Stimulated activated naive B cell treated with anti-CD40 and anti-IgM and Interleukin-4, amounts not matched to agents 10 μg/mL and 1 μg/mL and 100 μg/mL, for 72 hours (primary cell): Measurements from ENCODE around the gene FAAP100.
A peak's percentile ranks its signal among the peaks of the same experiment; 100 is the strongest.
"Not testable (repeated sequence)": the region's sequence is repeated elsewhere in the genome, so short reads cannot be mapped to it uniquely, and the experiment has no call there.

Experiments
- ATAC-seq, 2 donors: fragments of 150-1000 bp; cut with Tn5 transposase; replicated peaks; 2 replicates each; pipeline ENCODE4 v1.10.0; 2021; ENCODE audit warnings: moderate library complexity in 1 of 2
- DNase-seq: peaks from one replicate; pipeline ENCODE4 v3.0.0; 2021
- H3K27ac Mint-ChIP-seq: one replicate; pipeline ENCODE4 v1.8.0; 2022; ENCODE audit warnings: mild to moderate bottlenecking, mixed read lengths
- H3K27me3 Mint-ChIP-seq, 2 donors: one replicate each; pipeline ENCODE4 v1.8.0; 2022; ENCODE audit warnings: mixed read lengths in 2 of 2
- H3K36me3 Mint-ChIP-seq, 2 donors: one replicate each; pipeline ENCODE4 v1.8.0; 2022; ENCODE audit warnings: mixed read lengths in 2 of 2, mild to moderate bottlenecking in 1 of 2
- H3K4me1 Mint-ChIP-seq, 2 donors: one replicate each; pipeline ENCODE4 v1.8.0; 2022; ENCODE audit warnings: mixed read lengths in 2 of 2, mild to moderate bottlenecking in 1 of 2
- H3K4me3 Mint-ChIP-seq, 2 donors: one replicate each; pipeline ENCODE4 v1.8.0; 2022; ENCODE audit warnings: mild to moderate bottlenecking in 2 of 2, mixed read lengths in 2 of 2, moderate library complexity in 1 of 2
- H3K9me3 Mint-ChIP-seq, 2 donors: one replicate each; pipeline ENCODE4 v1.8.0; 2022; ENCODE audit warnings: mixed read lengths in 2 of 2, mild to moderate bottlenecking in 1 of 2

The FAAP100 gene

GRCh38 chr17:81534157-81535006 lies 17.8 kb downstream of the FAAP100 start:
- no peak overlapping the region for H3K4me3 Mint-ChIP-seq
- ATAC-seq = no peak
- H3K9me3 Mint-ChIP-seq = no peaks in the 10 kb centered on the region
- DNase-seq = no peak
- peaks cover 10 to 21% of the 10 kb centered on the region in 2 donors for H3K4me1 Mint-ChIP-seq
- peak overlapping the region; percentile 68 for H3K27ac Mint-ChIP-seq
- peaks cover 20% of the 10 kb centered on the region in 2 donors for H3K27me3 Mint-ChIP-seq
- peaks cover 19 to 24% of the 10 kb centered on the region in 2 donors for H3K36me3 Mint-ChIP-seq

- H3K9me3 Mint-ChIP-seq = no peaks in the 10 kb centered on the region
- ATAC-seq (no peak), DNase-seq (no peak)
- H3K27me3 Mint-ChIP-seq = peaks cover 20% of the 10 kb centered on the region in 2 donors
- peaks cover 9 to 21% of the 10 kb centered on the region in 2 donors for H3K4me1 Mint-ChIP-seq
- peaks cover 13 to 16% of the 10 kb centered on the region in 2 donors for H3K36me3 Mint-ChIP-seq
- no peak overlapping the region for H3K27ac Mint-ChIP-seq
- H3K4me3 Mint-ChIP-seq = no peak overlapping the region
Measured at GRCh38 chr17:81533339-81534141, 18.6 kb downstream of the FAAP100 start.

- no peak overlapping the region for H3K27ac Mint-ChIP-seq
- ATAC-seq (no peak), DNase-seq (no peak)
- no peaks in the 10 kb centered on the region for H3K9me3 Mint-ChIP-seq
- H3K27me3 Mint-ChIP-seq = peaks cover 14 to 16% of the 10 kb centered on the region in 2 donors
- H3K4me3 Mint-ChIP-seq = no peak overlapping the region
- H3K36me3 Mint-ChIP-seq = peaks cover 4 to 8% of the 10 kb centered on the region in 2 donors
- peaks cover 5 to 17% of the 10 kb centered on the region in 2 donors for H3K4me1 Mint-ChIP-seq
Measured at GRCh38 chr17:81532490-81533287, 19.5 kb downstream of the FAAP100 start.

- peaks cover 8 to 15% of the 10 kb centered on the region in 2 donors for H3K27me3 Mint-ChIP-seq
- not testable (repeated sequence) for H3K4me3 Mint-ChIP-seq, DNase-seq, H3K36me3 Mint-ChIP-seq, ATAC-seq, H3K27ac Mint-ChIP-seq, H3K9me3 Mint-ChIP-seq
- H3K4me1 Mint-ChIP-seq = peaks cover 0 to 10% of the 10 kb centered on the region in 2 donors
Measured at GRCh38 chr17:81531998-81532404, 20.2 kb downstream of the FAAP100 start.

DNA sequence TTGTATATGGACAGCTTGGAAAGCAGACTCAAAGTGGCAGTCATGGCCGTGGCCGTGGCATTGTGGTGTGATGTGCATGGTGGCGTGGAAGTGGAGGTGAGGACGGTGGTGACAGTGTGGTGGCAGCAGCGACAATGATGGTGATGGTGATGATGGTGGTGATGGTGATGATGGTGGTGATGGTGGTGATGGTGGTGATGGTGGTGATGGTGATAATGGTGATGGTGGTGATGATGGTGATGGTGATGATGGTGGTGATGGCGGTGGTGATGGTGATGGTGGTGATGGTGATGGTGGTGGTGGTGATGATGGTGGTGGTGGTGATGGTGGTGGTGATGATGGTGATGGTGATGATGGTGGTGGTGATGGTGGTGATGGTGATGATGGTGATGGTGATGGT lies 21.1 kb downstream of the FAAP100 start:
- H3K27me3 Mint-ChIP-seq = peaks cover 12 to 14% of the 10 kb centered on the region in 2 donors
- not testable (repeated sequence) for H3K36me3 Mint-ChIP-seq, DNase-seq, H3K4me3 Mint-ChIP-seq, H3K4me1 Mint-ChIP-seq, ATAC-seq, H3K9me3 Mint-ChIP-seq, H3K27ac Mint-ChIP-seq

DNA sequence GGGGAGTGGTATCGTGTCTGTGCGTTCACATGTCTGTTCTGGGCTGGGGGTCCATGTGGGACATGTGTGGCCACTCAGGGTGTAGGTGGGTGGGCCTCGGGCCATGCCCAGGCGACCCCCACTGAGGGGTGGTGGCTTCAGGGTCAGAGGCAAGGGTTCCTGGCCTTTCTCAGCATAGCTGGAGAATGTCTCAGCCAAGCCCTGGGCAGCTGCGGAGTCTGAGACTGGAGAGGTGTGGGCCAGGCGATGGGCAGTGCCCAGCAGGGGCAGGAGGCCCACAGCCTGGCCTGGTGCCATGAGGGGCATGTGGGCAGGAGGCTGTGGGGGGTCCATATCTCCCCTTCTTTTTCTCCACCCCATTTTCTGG lies 22.7 kb downstream of the FAAP100 start:
- Mint-ChIP-seq H3K27ac (no peak overlapping the region), H3K4me3 (peak overlapping the region in 1 of 2 donors; percentile 22), H3K27me3 (peaks cover 6% of the 10 kb centered on the region in 2 donors), H3K4me1 (peaks cover 0 to 10% of the 10 kb centered on the region in 2 donors), H3K36me3 (no peaks in the 10 kb centered on the region), H3K9me3 (no peaks in the 10 kb centered on the region)
- ATAC-seq = no peak
- DNase-seq = no peak

DNA sequence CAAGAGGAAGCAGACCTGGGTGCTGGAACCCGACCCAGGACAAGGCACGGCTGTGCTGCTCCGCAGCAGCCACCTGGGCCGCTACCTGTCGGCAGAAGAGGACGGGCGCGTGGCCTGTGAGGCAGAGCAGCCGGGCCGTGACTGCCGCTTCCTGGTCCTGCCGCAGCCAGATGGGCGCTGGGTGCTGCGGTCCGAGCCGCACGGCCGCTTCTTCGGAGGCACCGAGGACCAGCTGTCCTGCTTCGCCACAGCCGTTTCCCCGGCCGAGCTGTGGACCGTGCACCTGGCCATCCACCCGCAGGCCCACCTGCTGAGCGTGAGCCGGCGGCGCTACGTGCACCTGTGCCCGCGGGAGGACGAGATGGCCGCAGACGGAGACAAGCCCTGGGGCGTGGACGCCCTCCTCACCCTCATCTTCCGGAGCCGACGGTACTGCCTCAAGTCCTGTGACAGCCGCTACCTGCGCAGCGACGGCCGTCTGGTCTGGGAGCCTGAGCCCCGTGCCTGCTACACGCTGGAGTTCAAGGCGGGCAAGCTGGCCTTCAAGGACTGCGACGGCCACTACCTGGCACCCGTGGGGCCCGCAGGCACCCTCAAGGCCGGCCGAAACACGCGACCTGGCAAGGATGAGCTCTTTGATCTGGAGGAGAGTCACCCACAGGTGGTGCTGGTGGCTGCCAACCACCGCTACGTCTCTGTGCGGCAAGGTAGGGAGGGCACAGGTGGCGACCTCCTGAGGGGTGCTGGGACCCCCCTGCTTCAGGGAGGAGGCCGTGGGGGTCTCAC lies 23.3 kb downstream of the FAAP100 start:
- ATAC-seq (no peak), DNase-seq (no peak)
- Mint-ChIP-seq H3K27ac (no peak overlapping the region), H3K4me3 (no peak overlapping the region), H3K4me1 (peaks cover 0 to 8% of the 10 kb centered on the region in 2 donors), H3K9me3 (no peaks in the 10 kb centered on the region), H3K27me3 (peaks cover 6% of the 10 kb centered on the region in 2 donors), H3K36me3 (no peaks in the 10 kb centered on the region)

DNA sequence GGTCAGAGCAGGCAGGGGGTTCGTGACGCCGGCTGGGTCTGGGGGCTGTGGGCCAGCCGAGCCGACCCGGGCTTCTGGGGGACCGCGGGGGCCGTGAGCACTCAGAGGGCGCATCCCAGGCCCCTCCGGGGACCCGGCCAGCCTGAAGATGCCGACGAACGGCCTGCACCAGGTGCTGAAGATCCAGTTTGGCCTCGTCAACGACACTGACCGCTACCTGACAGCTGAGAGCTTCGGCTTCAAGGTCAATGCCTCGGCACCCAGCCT lies 23.8 kb downstream of the FAAP100 start:
- Mint-ChIP-seq H3K27ac (no peak overlapping the region), H3K9me3 (no peaks in the 10 kb centered on the region), H3K4me1 (peaks cover under 1 to 8% of the 10 kb centered on the region in 2 donors), H3K27me3 (peaks cover 6% of the 10 kb centered on the region in 2 donors), H3K36me3 (peaks cover 0 to under 1% of the 10 kb centered on the region in 2 donors), H3K4me3 (no peak overlapping the region)
- no peak for DNase-seq
- ATAC-seq = no peak

GRCh38 chr17:81527591-81528383 lies 24.4 kb downstream of the FAAP100 start, which contains the start of gene FSCN2:
Gene FSCN2, plus strand, starts transcription at chr17:81528377. Its CDS starts 155 bp downstream, at chr17:81528532.
- Mint-ChIP-seq H3K27ac (no peak within 1 kb of the TSS), H3K4me1 (peaks cover 3 to 11% of the 10 kb centered on the region in 2 donors), H3K4me3 (no peak within 1 kb of the TSS), H3K9me3 (no peaks in the 10 kb centered on the region), H3K36me3 (peaks cover 0 to 2% of the 10 kb centered on the region in 2 donors), H3K27me3 (peaks cover 6% of the 10 kb centered on the region in 2 donors)
- ATAC-seq (no peak), DNase-seq (no peak)

DNA sequence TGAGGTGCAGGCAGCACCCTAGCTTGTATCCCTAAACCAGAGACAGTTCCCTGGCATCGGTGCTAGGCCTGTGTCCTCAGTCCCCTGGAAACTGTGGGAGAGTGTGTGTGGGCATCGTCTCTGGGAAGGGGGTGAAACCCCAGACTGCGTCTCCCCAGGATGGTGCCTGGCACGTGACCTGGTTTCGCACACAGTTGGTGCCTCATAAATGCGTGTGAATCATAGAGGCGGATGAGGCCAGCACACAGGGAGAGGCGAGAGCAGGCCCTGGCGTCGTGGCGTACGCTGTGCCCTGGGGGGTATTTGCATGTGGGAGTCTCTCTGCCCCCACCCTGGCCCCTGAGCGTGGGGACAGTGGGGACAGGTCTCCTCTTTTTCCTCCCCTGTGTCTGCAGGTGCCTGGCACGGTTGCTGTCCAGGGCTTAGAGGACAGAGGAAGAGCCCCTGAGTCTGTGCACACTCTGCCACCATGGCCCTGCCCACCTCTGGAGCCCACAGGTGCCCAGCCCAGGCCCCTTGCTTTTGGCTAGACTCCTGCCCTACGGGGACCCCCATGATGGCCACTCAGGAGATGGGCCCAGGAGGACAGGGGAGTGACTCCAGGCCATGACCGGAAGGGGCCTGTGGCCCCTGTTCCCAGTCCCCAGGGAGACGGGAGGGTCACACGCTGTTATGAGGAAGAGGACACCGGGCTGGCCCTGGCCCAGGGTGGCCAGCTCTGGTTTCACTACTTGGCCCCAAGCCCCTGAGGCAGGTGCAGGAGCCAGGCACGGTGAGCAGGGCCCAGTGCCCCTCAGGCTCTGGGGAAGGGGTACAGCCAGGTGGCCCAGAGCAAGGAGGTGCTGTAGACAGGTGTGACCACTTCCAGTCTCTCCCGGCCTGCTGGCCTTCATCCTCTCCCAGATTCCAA lies 25.2 kb downstream of the FAAP100 start:
- Mint-ChIP-seq H3K9me3 (no peaks in the 10 kb centered on the region), H3K4me3 (no peak overlapping the region), H3K4me1 (peaks cover 3 to 19% of the 10 kb centered on the region in 2 donors), H3K27ac (no peak overlapping the region), H3K36me3 (peaks cover 0 to 2% of the 10 kb centered on the region in 2 donors), H3K27me3 (peaks cover 6% of the 10 kb centered on the region in 2 donors)
- DNase-seq (no peak), ATAC-seq (no peak)

DNA sequence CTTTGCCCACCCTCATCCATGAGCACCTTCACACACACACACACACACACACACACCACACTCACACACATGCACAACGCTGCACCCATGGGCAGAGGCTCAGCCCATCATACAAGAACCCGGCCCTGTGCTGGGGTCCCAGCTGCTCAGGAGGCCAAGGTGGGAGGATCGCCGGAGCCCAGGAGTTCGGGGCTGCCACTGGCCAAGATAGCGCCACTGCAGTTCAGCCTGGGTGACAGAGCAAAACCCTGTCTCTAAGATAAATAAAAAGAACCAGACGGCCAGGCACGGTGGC lies 27.3 kb downstream of the FAAP100 start:
- DNase-seq (no peak), ATAC-seq (no peak)
- Mint-ChIP-seq H3K27ac (no peak overlapping the region), H3K27me3 (peaks cover 6% of the 10 kb centered on the region in 2 donors), H3K36me3 (peaks cover 0 to 2% of the 10 kb centered on the region in 2 donors), H3K4me1 (peaks cover 10 to 30% of the 10 kb centered on the region in 2 donors), H3K9me3 (no peaks in the 10 kb centered on the region), H3K4me3 (peak overlapping the region in 1 of 2 donors; percentile 28)
